ENCODE data around the gene BDH2. TPM values are rescaled to one million over a fixed set of nuclear protein-coding genes. Genes with fewer than 3 reads are reported as not detected.

Gene BDH2
- total and polyA plus RNA-seq, 2 experiments from 2014 or later: 36.5 to 73.9 TPM

DNA sequence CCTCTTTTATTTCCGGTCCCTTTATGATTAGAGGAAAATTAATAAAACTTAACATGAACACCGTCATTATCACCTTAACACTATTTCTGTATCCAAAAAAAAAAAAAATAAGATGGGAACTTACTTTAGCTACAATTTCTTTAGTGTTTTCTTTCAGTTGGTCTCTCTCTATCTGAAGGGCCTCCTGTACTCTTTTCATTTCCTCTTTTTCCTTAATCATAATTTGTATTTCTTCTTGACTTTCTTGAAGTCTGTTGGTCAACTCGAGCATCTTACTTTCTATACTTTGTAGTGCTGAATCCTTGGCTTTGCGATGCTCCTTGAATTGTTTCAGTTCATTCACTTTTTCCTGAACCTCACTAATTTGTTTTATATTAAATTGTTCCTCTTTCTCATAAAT, 45.3 kb upstream of the BDH2 start:
- Histone ChIP-seq H3K4me1 (ENCODE audit: insufficient read depth) (no peaks in the 10 kb centered on the region), H3F3A (replicated peaks; ENCODE audit: low read depth) (no peaks in the 10 kb centered on the region), H4K20me1 (replicated peaks; ENCODE audit: insufficient read depth) (no peaks in the 10 kb centered on the region; the same call in 1 of the 2 replicates), H3K27me3 (ENCODE audit: insufficient read depth) (no peaks in the 10 kb centered on the region), H2AFZ (no peak overlapping the region), H3K27ac (ENCODE audit: low read depth) (no peak overlapping the region), H3K4me3 (no peak overlapping the region), H3K9me2 (ENCODE audit: insufficient read depth) (no peaks in the 10 kb centered on the region), H3K36me3 (ENCODE audit: insufficient read depth) (peaks cover 36% of the 10 kb centered on the region), H3K4me2 (no peak overlapping the region), H3K79me2 (replicated peaks; ENCODE audit: insufficient read depth) (no peaks in the 10 kb centered on the region)
- H3K4me3 Mint-ChIP-seq: no peak overlapping the region
- H3K27me3 Mint-ChIP-seq (ENCODE audit: insufficient read depth, low read depth, poor library complexity): no peaks in the 10 kb centered on the region
- TF ChIP-seq ZNF114 (CRISPR knock-in tag; IDR thresholded peaks at IDR 0.05) (no peak), POLR2AphosphoS5 (IDR thresholded peaks at IDR 0.05; ENCODE audit: low read depth) (no peak), STAT1 (IDR thresholded peaks at IDR 0.05; ENCODE audit: unreplicated experiment) (no peak), EZH2phosphoT487 (IDR thresholded peaks at IDR 0.05; ENCODE audit: unreplicated experiment) (no peak), EZH2 (IDR thresholded peaks at IDR 0.05; ENCODE audit: low read depth, unreplicated experiment) (no peak), ZNF331 (CRISPR knock-in tag; IDR thresholded peaks at IDR 0.05; ENCODE audit: low read depth) (no peak), NANOG (IDR thresholded peaks at IDR 0.05; ENCODE audit: borderline replicate concordance) (no peak), JUNB (IDR thresholded peaks at IDR 0.05; ENCODE audit: unreplicated experiment) (no peak)
- TF ChIP-seq, protein P1, sequence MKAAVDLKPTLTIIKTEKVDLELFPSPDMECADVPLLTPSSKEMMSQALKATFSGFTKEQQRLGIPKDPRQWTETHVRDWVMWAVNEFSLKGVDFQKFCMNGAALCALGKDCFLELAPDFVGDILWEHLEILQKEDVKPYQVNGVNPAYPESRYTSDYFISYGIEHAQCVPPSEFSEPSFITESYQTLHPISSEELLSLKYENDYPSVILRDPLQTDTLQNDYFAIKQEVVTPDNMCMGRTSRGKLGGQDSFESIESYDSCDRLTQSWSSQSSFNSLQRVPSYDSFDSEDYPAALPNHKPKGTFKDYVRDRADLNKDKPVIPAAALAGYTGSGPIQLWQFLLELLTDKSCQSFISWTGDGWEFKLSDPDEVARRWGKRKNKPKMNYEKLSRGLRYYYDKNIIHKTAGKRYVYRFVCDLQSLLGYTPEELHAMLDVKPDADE (IDR thresholded peaks at IDR 0.05): no peak
- TF ChIP-seq, protein P2, sequence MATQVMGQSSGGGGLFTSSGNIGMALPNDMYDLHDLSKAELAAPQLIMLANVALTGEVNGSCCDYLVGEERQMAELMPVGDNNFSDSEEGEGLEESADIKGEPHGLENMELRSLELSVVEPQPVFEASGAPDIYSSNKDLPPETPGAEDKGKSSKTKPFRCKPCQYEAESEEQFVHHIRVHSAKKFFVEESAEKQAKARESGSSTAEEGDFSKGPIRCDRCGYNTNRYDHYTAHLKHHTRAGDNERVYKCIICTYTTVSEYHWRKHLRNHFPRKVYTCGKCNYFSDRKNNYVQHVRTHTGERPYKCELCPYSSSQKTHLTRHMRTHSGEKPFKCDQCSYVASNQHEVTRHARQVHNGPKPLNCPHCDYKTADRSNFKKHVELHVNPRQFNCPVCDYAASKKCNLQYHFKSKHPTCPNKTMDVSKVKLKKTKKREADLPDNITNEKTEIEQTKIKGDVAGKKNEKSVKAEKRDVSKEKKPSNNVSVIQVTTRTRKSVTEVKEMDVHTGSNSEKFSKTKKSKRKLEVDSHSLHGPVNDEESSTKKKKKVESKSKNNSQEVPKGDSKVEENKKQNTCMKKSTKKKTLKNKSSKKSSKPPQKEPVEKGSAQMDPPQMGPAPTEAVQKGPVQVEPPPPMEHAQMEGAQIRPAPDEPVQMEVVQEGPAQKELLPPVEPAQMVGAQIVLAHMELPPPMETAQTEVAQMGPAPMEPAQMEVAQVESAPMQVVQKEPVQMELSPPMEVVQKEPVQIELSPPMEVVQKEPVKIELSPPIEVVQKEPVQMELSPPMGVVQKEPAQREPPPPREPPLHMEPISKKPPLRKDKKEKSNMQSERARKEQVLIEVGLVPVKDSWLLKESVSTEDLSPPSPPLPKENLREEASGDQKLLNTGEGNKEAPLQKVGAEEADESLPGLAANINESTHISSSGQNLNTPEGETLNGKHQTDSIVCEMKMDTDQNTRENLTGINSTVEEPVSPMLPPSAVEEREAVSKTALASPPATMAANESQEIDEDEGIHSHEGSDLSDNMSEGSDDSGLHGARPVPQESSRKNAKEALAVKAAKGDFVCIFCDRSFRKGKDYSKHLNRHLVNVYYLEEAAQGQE (IDR thresholded peaks at IDR 0.05; ENCODE audit: unreplicated experiment): no peak
- DNase-seq (ENCODE audit: low spot score) (no peak), ATAC-seq (no peak)
- H3K36me3 Mint-ChIP-seq (ENCODE audit: low read depth): peaks cover 81% of the 10 kb centered on the region
- no peaks in the 10 kb centered on the region for H3K4me1 Mint-ChIP-seq
- no peaks in the 10 kb centered on the region for H3K9me3 Mint-ChIP-seq
- no peak overlapping the region for H3K27ac Mint-ChIP-seq

DNA sequence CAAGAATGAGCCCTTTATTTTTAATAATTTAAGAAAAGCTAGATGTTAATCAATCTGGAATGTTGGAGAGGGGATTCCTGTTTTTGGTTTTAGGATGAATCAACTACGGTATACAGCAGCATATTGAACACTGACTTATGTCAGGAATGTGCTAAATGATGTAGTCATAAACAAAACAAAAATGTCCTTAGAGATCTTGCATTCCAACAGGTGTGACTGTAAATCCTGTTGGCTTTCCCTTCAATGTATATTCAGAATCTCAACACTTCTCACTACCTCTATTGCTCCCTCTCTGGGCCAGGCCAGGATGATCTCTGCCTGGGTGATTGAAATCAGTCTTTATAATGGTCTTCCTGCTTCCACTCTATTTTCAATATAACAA, 37.8 kb upstream of the BDH2 start:
- H3K27ac Mint-ChIP-seq: no peak overlapping the region
- no peaks in the 10 kb centered on the region for H3K4me1 Mint-ChIP-seq
- peaks cover 46% of the 10 kb centered on the region for H3K36me3 ChIP-seq (ENCODE audit: insufficient read depth)
- H3K27ac ChIP-seq (ENCODE audit: low read depth): no peak overlapping the region
- no peaks in the 10 kb centered on the region for H3K27me3 Mint-ChIP-seq (ENCODE audit: insufficient read depth, low read depth, poor library complexity)
- DNase-seq (ENCODE audit: low spot score): no peak
- no peaks in the 10 kb centered on the region for H3F3A ChIP-seq (replicated peaks; ENCODE audit: low read depth)
- peaks cover 70% of the 10 kb centered on the region for H3K36me3 Mint-ChIP-seq (ENCODE audit: low read depth)
- H3K9me2 ChIP-seq (ENCODE audit: insufficient read depth): no peaks in the 10 kb centered on the region
- H4K20me1 ChIP-seq (replicated peaks; ENCODE audit: insufficient read depth): no peaks in the 10 kb centered on the region; the same call in 1 of the 2 replicates
- no peak for ATAC-seq
- H2AFZ ChIP-seq: no peak overlapping the region
- H3K4me1 ChIP-seq (ENCODE audit: insufficient read depth): no peaks in the 10 kb centered on the region
- no peak overlapping the region for H3K4me3 ChIP-seq
- H3K27me3 ChIP-seq (ENCODE audit: insufficient read depth): no peaks in the 10 kb centered on the region
- H3K4me3 Mint-ChIP-seq: no peak overlapping the region
- no peaks in the 10 kb centered on the region for H3K79me2 ChIP-seq (replicated peaks; ENCODE audit: insufficient read depth)
- H3K4me2 ChIP-seq: no peak overlapping the region
- no peaks in the 10 kb centered on the region for H3K9me3 Mint-ChIP-seq
- no peak for TF ChIP-seq POLR2AphosphoS5 (IDR thresholded peaks at IDR 0.05; ENCODE audit: low read depth)
- TF ChIP-seq, protein P3, sequence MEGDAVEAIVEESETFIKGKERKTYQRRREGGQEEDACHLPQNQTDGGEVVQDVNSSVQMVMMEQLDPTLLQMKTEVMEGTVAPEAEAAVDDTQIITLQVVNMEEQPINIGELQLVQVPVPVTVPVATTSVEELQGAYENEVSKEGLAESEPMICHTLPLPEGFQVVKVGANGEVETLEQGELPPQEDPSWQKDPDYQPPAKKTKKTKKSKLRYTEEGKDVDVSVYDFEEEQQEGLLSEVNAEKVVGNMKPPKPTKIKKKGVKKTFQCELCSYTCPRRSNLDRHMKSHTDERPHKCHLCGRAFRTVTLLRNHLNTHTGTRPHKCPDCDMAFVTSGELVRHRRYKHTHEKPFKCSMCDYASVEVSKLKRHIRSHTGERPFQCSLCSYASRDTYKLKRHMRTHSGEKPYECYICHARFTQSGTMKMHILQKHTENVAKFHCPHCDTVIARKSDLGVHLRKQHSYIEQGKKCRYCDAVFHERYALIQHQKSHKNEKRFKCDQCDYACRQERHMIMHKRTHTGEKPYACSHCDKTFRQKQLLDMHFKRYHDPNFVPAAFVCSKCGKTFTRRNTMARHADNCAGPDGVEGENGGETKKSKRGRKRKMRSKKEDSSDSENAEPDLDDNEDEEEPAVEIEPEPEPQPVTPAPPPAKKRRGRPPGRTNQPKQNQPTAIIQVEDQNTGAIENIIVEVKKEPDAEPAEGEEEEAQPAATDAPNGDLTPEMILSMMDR (conservative IDR thresholded peaks at IDR 0.05; ENCODE audit: low read depth in 2 of 2): no peak
- no peak for TF ChIP-seq ZNF114 (CRISPR knock-in tag; IDR thresholded peaks at IDR 0.05)
- no peak for TF ChIP-seq ZNF331 (CRISPR knock-in tag; IDR thresholded peaks at IDR 0.05; ENCODE audit: low read depth)
- no peak for TF ChIP-seq CREB1 (CRISPR knock-in tag; IDR thresholded peaks at IDR 0.05; ENCODE audit: low read depth)
- TF ChIP-seq EZH2phosphoT487 (IDR thresholded peaks at IDR 0.05; ENCODE audit: unreplicated experiment): no peak
- TF ChIP-seq, protein P2 (IDR thresholded peaks at IDR 0.05; ENCODE audit: unreplicated experiment): no peak
- TF ChIP-seq, protein P1 (IDR thresholded peaks at IDR 0.05): no peak
- no peak for TF ChIP-seq NANOG (IDR thresholded peaks at IDR 0.05; ENCODE audit: borderline replicate concordance)
- TF ChIP-seq EZH2 (IDR thresholded peaks at IDR 0.05; ENCODE audit: low read depth, unreplicated experiment): no peak
